H1 (cell line): ENCODE measurements around the gene APOC1. TPM values are rescaled to one million over a fixed set of nuclear protein-coding genes. Genes with fewer than 3 reads are reported as not detected.

ENCODE experiments used
- CTCF ChIA-PET: fragments of 300-600 bp; sonication (Branson Sonifier 250); formaldehyde crosslinking; loops from one replicate; lab custom pipeline; 2021; ENCODE audit not compliant: partially characterized antibody; lab: Charles Lee
- POLR2A ChIA-PET: fragments of 300-600 bp; sonication (Branson Sonifier 250); formaldehyde crosslinking; loops from one replicate; lab custom pipeline; 2021; ENCODE audit warnings: inconsistent platforms; ENCODE audit not compliant: partially characterized antibody; lab: Charles Lee
- DNase-seq, 2 experiments: peaks; one replicate each; pipeline versions ENCODE4 v3.0.0 to v3.0.0-alpha.2; 2010 to 2022; ENCODE audit warnings: low spot score in 2 of 2, low read depth in 1 of 2, mixed read lengths in 1 of 2
- FAIRE-seq: peaks from 2 replicates; lab custom pipeline; 2011; peaks lifted over from hg19 to GRCh38; lab: Jason Lieb, UNC
- H2AFZ ChIP-seq: 2 replicates; pipeline ENCODE4 v1.8.1; 2012; ENCODE audit warnings: low read length, inconsistent platforms
- H2AK5ac ChIP-seq: 2 replicates; pipeline ENCODE4 v1.6.1; 2013; ENCODE audit warnings: low read depth, low read length
- H2BK120ac ChIP-seq: replicated peaks from 2 replicates; pipeline ENCODE3; 2013; ENCODE audit warnings: low read depth, low read length, inconsistent platforms
- H2BK12ac ChIP-seq: 2 replicates; pipeline ENCODE4 v1.6.1; 2013; ENCODE audit warnings: low read depth, low read length
- H2BK15ac ChIP-seq: 2 replicates; pipeline ENCODE4 v1.6.1; 2013; ENCODE audit warnings: low read length
- H2BK20ac ChIP-seq: 2 replicates; pipeline ENCODE4 v1.6.1; 2013; ENCODE audit warnings: low read length
- H2BK5ac ChIP-seq: 2 replicates; pipeline ENCODE4 v1.6.1; 2013; ENCODE audit warnings: low read depth, low read length
- H3K14ac ChIP-seq: 2 replicates; pipeline ENCODE4 v1.6.1; 2013; ENCODE audit warnings: inconsistent platforms; ENCODE audit not compliant: insufficient read length
- H3K18ac ChIP-seq: 2 replicates; pipeline ENCODE4 v1.6.1; 2013; ENCODE audit warnings: low read length; ENCODE audit errors: extremely low read depth
- H3K23ac ChIP-seq: 2 replicates; pipeline ENCODE4 v1.6.1; 2013; ENCODE audit warnings: inconsistent platforms; ENCODE audit not compliant: insufficient read length
- H3K23me2 ChIP-seq: 2 replicates; pipeline ENCODE4 v1.6.1; 2013; ENCODE audit warnings: low read depth, low read length
- H3K27ac ChIP-seq: 2 replicates; pipeline ENCODE4 v1.6.1; 2011; ENCODE audit warnings: low read depth, low read length, inconsistent platforms
- H3K27me3 ChIP-seq, 4 experiments: replicated peaks in 1 of 4; 1 replicate in 1 of 4; 2 replicates in 3 of 4; pipeline versions ENCODE4 v1.6.1 to v1.8.1; 2011 to 2013; ENCODE audit warnings: low read length in 3 of 4, mild to moderate bottlenecking in 3 of 4, inconsistent platforms in 2 of 4, mixed read lengths in 2 of 4, moderate library complexity in 1 of 4; ENCODE audit not compliant: control insufficient read depth in 3 of 4, insufficient read depth in 3 of 4; ENCODE audit errors: extremely low read depth in 1 of 4
- H3K36me3 ChIP-seq, 4 experiments: 2 replicates each; pipeline versions ENCODE4 v1.6.1 to v1.8.1; 2011 to 2013; ENCODE audit warnings: mild to moderate bottlenecking in 4 of 4, low read length in 3 of 4, moderate library complexity in 2 of 4, control low read depth in 1 of 4, inconsistent platforms in 1 of 4; ENCODE audit not compliant: insufficient read depth in 4 of 4, control insufficient read depth in 2 of 4
- H3K4ac ChIP-seq: replicated peaks from 2 replicates; pipeline ENCODE3; 2013; ENCODE audit warnings: low read length, low read depth, mixed read lengths, inconsistent platforms; ENCODE audit not compliant: insufficient read length
- H3K4me1 ChIP-seq, 4 experiments: replicated peaks in 1 of 4; 1 replicate in 1 of 4; 2 replicates in 3 of 4; pipeline versions ENCODE4 v1.6.1 to v1.8.1; 2011 to 2013; ENCODE audit warnings: low read length in 3 of 4, inconsistent platforms in 2 of 4, mixed read lengths in 1 of 4; ENCODE audit not compliant: insufficient read depth in 4 of 4, control insufficient read depth in 3 of 4
- H3K4me2 ChIP-seq, 2 experiments: 2 replicates each; pipeline versions ENCODE4 v1.6.1 to v1.8.1; 2011 to 2013; ENCODE audit warnings: low read depth in 2 of 2, low read length in 2 of 2, control low read depth in 1 of 2, inconsistent platforms in 1 of 2, mild to moderate bottlenecking in 1 of 2; ENCODE audit not compliant: insufficient read depth in 1 of 2
- H3K4me3 ChIP-seq, 4 experiments: fragments of 200-600, 300-600 bp in 1 of 4; sonication (generic), shearing (Covaris generic), sonication (Bioruptor Twin) in 1 of 4; 2 replicates each; pipeline versions ENCODE4 v1.5.1 to v1.8.1; 2011 to 2016; ENCODE audit warnings: low read length in 4 of 4, low read depth in 3 of 4, control low read depth in 2 of 4, inconsistent platforms in 2 of 4, mild to moderate bottlenecking in 2 of 4, mixed read lengths in 1 of 4, moderate library complexity in 1 of 4; ENCODE audit not compliant: insufficient read depth in 2 of 4; ENCODE audit errors: extremely low read depth in 1 of 4
- H3K56ac ChIP-seq: replicated peaks from 2 replicates; pipeline ENCODE3; 2013; ENCODE audit warnings: low read depth, mild to moderate bottlenecking, mixed read lengths, low read length, inconsistent platforms; ENCODE audit not compliant: insufficient read length
- H3K79me1 ChIP-seq: 2 replicates; pipeline ENCODE4 v1.6.1; 2013; ENCODE audit warnings: low read depth, low read length, control low read depth
- H3K79me2 ChIP-seq, 2 experiments: 2 replicates each; pipeline versions ENCODE4 v1.6.1 to v1.8.1; 2012 to 2013; ENCODE audit warnings: low read length in 2 of 2, mild to moderate bottlenecking in 2 of 2, inconsistent platforms in 1 of 2; ENCODE audit not compliant: insufficient read depth in 2 of 2, control insufficient read depth in 1 of 2
- H3K9ac ChIP-seq, 4 experiments: replicated peaks in 1 of 4; 1 replicate in 1 of 4; 2 replicates in 3 of 4; pipeline versions ENCODE4 v1.6.1 to v1.8.1; 2011 to 2013; ENCODE audit warnings: low read depth in 3 of 4, low read length in 3 of 4, control low read depth in 2 of 4, mild to moderate bottlenecking in 2 of 4, moderate library complexity in 2 of 4, inconsistent platforms in 1 of 4; ENCODE audit errors: extremely low read depth in 1 of 4
- H3K9me3 ChIP-seq, 2 experiments: 2 replicates each; pipeline versions ENCODE4 v1.6.1 to v1.8.1; 2012 to 2013; ENCODE audit warnings: mild to moderate bottlenecking in 2 of 2, moderate library complexity in 2 of 2, control low read depth in 1 of 2, inconsistent platforms in 1 of 2, low read depth in 1 of 2, low read length in 1 of 2, mixed read lengths in 1 of 2; ENCODE audit not compliant: insufficient read depth in 2 of 2
- H4K20me1 ChIP-seq, 2 experiments: replicated peaks in 1 of 2; 2 replicates each; pipeline versions ENCODE3 to v1.8.1; 2011 to 2013; ENCODE audit warnings: inconsistent platforms in 2 of 2, low read length in 2 of 2, mild to moderate bottlenecking in 1 of 2; ENCODE audit not compliant: insufficient read depth in 2 of 2, control insufficient read depth in 1 of 2
- H4K5ac ChIP-seq: 2 replicates; pipeline ENCODE4 v1.6.1; 2013; ENCODE audit warnings: low read length, low read depth, mixed read lengths, inconsistent platforms; ENCODE audit not compliant: insufficient read length
- H4K8ac ChIP-seq: 2 replicates; pipeline ENCODE4 v1.8.0; 2013; ENCODE audit warnings: mild to moderate bottlenecking, moderate library complexity, low read length, inconsistent platforms; ENCODE audit not compliant: insufficient read depth; ENCODE audit errors: extremely low read depth
- H4K91ac ChIP-seq: replicated peaks from 2 replicates; pipeline ENCODE3; 2013; ENCODE audit warnings: low read length, mixed read lengths, inconsistent platforms; ENCODE audit not compliant: insufficient read length
- ASH2L ChIP-seq: fragments of 200-600, 300-600 bp; sonication (generic); IDR thresholded peaks from one replicate; pipeline ENCODE4 v1.7.1; 2017; ENCODE audit warnings: low read length
- CBX8 ChIP-seq: fragments of 300-800, 300-1000 bp; sonication (generic); IDR thresholded peaks from 2 replicates; pipeline ENCODE4 v1.7.1; 2016; ENCODE audit warnings: low read depth, low read length, borderline replicate concordance
- CREB1 ChIP-seq: IDR thresholded peaks from 2 replicates; pipeline ENCODE4 v1.6.1; 2012; ENCODE audit warnings: inconsistent platforms
- HDAC2 ChIP-seq, 2 experiments: fragments of 300-600 bp in 1 of 2; sonication (generic) in 1 of 2; IDR thresholded peaks; 2 replicates each; pipeline ENCODE4 v1.6.1; 2011 to 2012; ENCODE audit warnings: low read depth in 2 of 2, low read length in 2 of 2, mild to moderate bottlenecking in 2 of 2, moderate library complexity in 2 of 2, borderline replicate concordance in 1 of 2, inconsistent platforms in 1 of 2
- NRF1 ChIP-seq: IDR thresholded peaks from 2 replicates; pipeline ENCODE4 v1.6.1; 2011; ENCODE audit warnings: mild to moderate bottlenecking, low read depth, low read length, improper control_type of control experiment
- RBBP5 ChIP-seq: IDR thresholded peaks from 2 replicates; pipeline ENCODE4 v1.7.1; 2012; ENCODE audit warnings: low read depth, mild to moderate bottlenecking, inconsistent platforms, low read length, moderate library complexity, borderline replicate concordance
- SIX5 ChIP-seq: IDR thresholded peaks from 2 replicates; pipeline ENCODE4 v1.6.1; 2011; ENCODE audit warnings: mild to moderate bottlenecking, low read depth, low read length
- SP1 ChIP-seq: IDR thresholded peaks from 2 replicates; pipeline ENCODE4 v1.6.1; 2011; ENCODE audit warnings: low read depth, low read length
- SUZ12 ChIP-seq: fragments of 200-600 bp; sonication (generic); IDR thresholded peaks from 2 replicates; pipeline ENCODE4 v1.6.1; 2012; ENCODE audit warnings: mild to moderate bottlenecking, inconsistent platforms, low read length, moderate library complexity, mixed read lengths
- TBP ChIP-seq: IDR thresholded peaks from 2 replicates; pipeline ENCODE4 v1.6.1; 2011; ENCODE audit warnings: low read depth, low read length, improper control_type of control experiment
- WGBS, 2 experiments: shearing (Covaris generic) in 1 of 2; methylation state at CpG; one replicate each; pipeline versions ENCODE4 v1.1.6 to v1.1.7; 2013 to 2015; ENCODE audit warnings: low lambda C conversion rate in 2 of 2, mixed read lengths in 2 of 2, inconsistent platforms in 1 of 2, low coverage in 1 of 2, missing lambda C conversion rate in 1 of 2; ENCODE audit not compliant: insufficient replicate concordance in 2 of 2, insufficient coverage in 1 of 2, insufficient read length in 1 of 2; ENCODE audit errors: extremely low coverage in 1 of 2, missing lambda C conversion rate in 1 of 2; 5-methylcytosine and 5-hydroxymethylcytosine counted together
- polyA plus RNA-seq, 7 experiments: library from polyadenylated mRNA; depleted of rRNA in 3 of 7; stranded (reverse) in 5 of 7; unstranded in 2 of 7; fragments of >200 nt in 5 of 7; fragments of 200-250 nt in 2 of 7; gene quantifications; 1 replicate in 5 of 7; 2 replicates in 1 of 7; 4 replicates in 1 of 7; pipeline versions ENCODE4 v1.2.1 to v1.2.3, GENCODE V29; 2011 to 2013; ENCODE audit warnings: missing spikeins in 2 of 7, mixed read lengths in 2 of 7
- total RNA-seq: library from RNA; stranded (reverse); fragmentation: NEBNext Ultra II Directional; extraction: Animal tissue kit (Norgen Biotek cat#: 25700); gene quantifications from 2 replicates; pipeline ENCODE4 v1.2.1, GENCODE V29; 2021
- TF ChIP-seq, protein P1 (sequence below): IDR thresholded peaks from 2 replicates; pipeline ENCODE4 v1.6.1; 2011; ENCODE audit warnings: low read depth, mild to moderate bottlenecking, low read length; ENCODE audit not compliant: insufficient read depth

The APOC1 gene
- total and polyA plus RNA-seq, 2 of the 8 experiments (the other 6 are each of a cell fraction or from before 2014, with no cell fraction given), result 55.8 to 78.2 TPM

DNA sequence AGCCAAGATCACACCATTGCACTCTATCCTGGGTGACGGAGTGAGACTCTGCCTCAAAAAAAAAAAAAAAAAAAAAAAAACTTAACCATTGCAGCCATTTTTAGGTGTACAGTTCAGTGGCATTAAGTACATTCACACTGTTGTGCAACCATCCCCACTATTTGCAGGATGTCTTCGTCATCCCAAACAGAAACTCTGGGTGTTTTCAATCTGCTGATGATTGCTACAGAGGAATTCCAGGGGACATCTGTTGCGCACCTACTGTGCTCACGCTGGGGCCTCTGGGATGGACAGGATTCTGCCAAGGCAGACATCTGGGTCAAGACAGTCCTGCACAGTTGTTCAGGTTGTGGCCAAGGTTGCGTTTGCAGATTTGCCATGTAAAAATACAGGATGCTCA, 25.3 kb downstream of the APOC1 start:
- TF ChIP-seq SIX5 (no peak), SUZ12 (no peak), CBX8 (no peak), NRF1 (no peak), TBP (no peak), RBBP5 (no peak), ASH2L (no peak), HDAC2 (IDR thresholded peaks at IDR 0.05; ENCODE audit: borderline replicate concordance in 1 of 2, low read depth in 2 of 2, low read length in 2 of 2) (no peak), SP1 (no peak), CREB1 (no peak)
- TF ChIP-seq, protein P1, sequence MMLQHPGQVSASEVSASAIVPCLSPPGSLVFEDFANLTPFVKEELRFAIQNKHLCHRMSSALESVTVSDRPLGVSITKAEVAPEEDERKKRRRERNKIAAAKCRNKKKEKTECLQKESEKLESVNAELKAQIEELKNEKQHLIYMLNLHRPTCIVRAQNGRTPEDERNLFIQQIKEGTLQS, result no peak
- TF ChIP-seq, all 59 proteins: peak for 0
- Histone ChIP-seq H3K4me2 (no peak overlapping the region), H2BK20ac (no peak overlapping the region), H2BK5ac (no peak overlapping the region), H4K5ac (no peak overlapping the region), H3K18ac (no peak overlapping the region), H3K14ac (no peak overlapping the region), H3K27me3 (no peaks in the 10 kb centered on the region), H2AK5ac (no peak overlapping the region), H3K9me3 (no peaks in the 10 kb centered on the region), H2AFZ (no peak overlapping the region), H2BK120ac (no peak overlapping the region), H2BK15ac (no peak overlapping the region), H3K36me3 (no peaks in the 10 kb centered on the region), H3K56ac (no peak overlapping the region), H3K27ac (no peak overlapping the region), H2BK12ac (no peak overlapping the region), H4K91ac (no peak overlapping the region), H3K79me1 (no peaks in the 10 kb centered on the region), H3K4ac (no peak overlapping the region), H3K4me3 (no peak overlapping the region), H3K79me2 (no peaks in the 10 kb centered on the region), H3K23ac (no peak overlapping the region), H4K20me1 (no peaks in the 10 kb centered on the region), H3K4me1 (no peaks in the 10 kb centered on the region), H4K8ac (no peak overlapping the region; the same call in 1 of the 2 replicates), H3K23me2 (no peaks in the 10 kb centered on the region), H3K9ac (no peak overlapping the region)
- no peak for FAIRE-seq
- DNase-seq, result no peak
- ChIA-PET CTCF (no interaction called here), POLR2A (interaction anchor here (0.6 kb wide), 1 partner anchor 42 kb away, joined by 3 read pairs; no protein-coding TSS in a partner anchor)
- WGBS, 2 experiments, result 98% methylated on average over 4 of the region's 5 CpGs; no CpG with 5 or more reads in 1 of the 2 experiments
